HEK293T (cell line): ENCODE data around the gene C1orf210.

Source experiments
- FOXK2 ChIP-seq: fragments of 450-650 bp; IDR thresholded peaks from 2 replicates; pipeline ENCODE4 v1.6.1; 2016; ENCODE audit warnings: mild to moderate bottlenecking
- SP1 ChIP-seq: fragments of 450-650 bp; IDR thresholded peaks from 2 replicates; pipeline ENCODE4 v1.6.1; 2017
- SUZ12 ChIP-seq: fragments of 450-650 bp; IDR thresholded peaks from 2 replicates; pipeline ENCODE4 v1.6.1; 2016; ENCODE audit warnings: mild to moderate bottlenecking

DNA sequence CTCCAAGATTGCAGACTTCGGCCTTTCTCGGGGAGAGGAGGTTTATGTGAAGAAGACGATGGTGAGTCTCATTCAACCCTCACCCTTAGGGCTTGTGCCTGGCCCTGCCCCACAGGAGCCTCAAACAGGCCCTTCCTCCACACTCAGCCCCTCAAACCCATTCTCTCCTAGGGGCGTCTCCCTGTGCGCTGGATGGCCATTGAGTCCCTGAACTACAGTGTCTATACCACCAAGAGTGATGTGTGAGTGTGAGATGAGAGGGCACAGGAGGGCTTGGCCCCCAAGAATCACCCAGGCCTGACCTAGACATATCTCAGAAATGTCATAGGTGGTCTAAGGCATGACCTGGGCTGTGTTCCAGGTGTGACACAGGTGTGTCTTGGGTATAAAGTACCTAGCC is 33.9 kb upstream of the C1orf210 start:
- TF ChIP-seq SP1 (no peak), SUZ12 (no peak), FOXK2 (no peak)
